C4-2B (cell line): ENCODE measurements around the gene CA14.
"Not testable (repeated sequence)": the region's sequence is repeated elsewhere in the genome, so short reads cannot be mapped to it uniquely, and the experiment has no call there.

ENCODE experiments used
- CTCF ChIP-seq: fragments of 450-650 bp; conservative IDR thresholded peaks from 2 replicates; pipeline ENCODE4 v1.5.1; 2017; ENCODE audit warnings: mild to moderate bottlenecking
- ZFX ChIP-seq: fragments of 450-650 bp; IDR thresholded peaks from 2 replicates; pipeline ENCODE4 v1.6.1; 2017

GRCh38 chr1:150237176-150237575 is 20.4 kb upstream of the CA14 start:
- not testable (repeated sequence) for TF ChIP-seq CTCF, ZFX
